GM03348 (cell line): ENCODE data around the gene SHLD1.

Experiments used
- DNase-seq: peaks from one replicate; pipeline ENCODE4 v3.0.0; 2012; ENCODE audit warnings: low spot score

The SHLD1 gene

GRCh38 chr20:5848711-5849505 lies 98.7 kb downstream of the SHLD1 start:
- DNase-seq = peak; percentile 16

DNA sequence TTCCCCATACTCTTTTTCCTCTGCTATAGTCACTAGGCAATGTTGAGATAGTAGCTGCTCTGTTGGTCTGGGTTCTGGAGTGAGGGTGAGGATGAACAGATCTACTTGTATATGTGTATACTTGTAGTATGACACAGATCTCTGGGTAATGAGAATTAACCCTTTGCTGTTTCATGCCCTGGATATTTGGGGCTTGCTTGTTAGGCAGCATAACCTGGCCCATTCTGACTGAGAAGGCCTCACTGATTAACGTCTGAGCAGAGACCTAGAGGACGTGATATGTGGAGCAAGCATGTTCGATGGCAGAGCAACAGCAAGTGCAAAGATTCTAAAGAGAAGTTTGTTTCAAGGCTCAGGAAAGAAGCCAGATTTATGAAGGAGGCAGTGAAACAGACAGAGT lies 105.7 kb downstream of the SHLD1 start:
- DNase-seq = no peak

GRCh38 chr20:5859608-5860007 lies 109.4 kb downstream of the SHLD1 start:
- no peak for DNase-seq

DNA sequence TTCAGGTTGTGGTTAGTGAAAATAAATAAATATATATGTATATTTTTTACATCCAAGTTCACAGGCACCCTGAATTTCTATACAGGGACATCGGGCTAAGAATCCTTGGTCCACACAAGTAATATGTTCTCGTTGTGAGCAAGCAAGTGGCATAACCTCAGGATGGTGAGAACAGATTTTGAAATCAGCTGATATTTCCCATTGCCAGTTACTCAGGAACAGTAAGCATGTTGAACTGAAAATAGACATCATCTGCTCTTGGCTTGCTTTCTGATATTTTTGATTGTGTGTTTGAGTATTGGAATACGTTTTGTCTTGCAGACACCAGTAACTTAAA lies 112.5 kb downstream of the SHLD1 start:
- no peak for DNase-seq

DNA sequence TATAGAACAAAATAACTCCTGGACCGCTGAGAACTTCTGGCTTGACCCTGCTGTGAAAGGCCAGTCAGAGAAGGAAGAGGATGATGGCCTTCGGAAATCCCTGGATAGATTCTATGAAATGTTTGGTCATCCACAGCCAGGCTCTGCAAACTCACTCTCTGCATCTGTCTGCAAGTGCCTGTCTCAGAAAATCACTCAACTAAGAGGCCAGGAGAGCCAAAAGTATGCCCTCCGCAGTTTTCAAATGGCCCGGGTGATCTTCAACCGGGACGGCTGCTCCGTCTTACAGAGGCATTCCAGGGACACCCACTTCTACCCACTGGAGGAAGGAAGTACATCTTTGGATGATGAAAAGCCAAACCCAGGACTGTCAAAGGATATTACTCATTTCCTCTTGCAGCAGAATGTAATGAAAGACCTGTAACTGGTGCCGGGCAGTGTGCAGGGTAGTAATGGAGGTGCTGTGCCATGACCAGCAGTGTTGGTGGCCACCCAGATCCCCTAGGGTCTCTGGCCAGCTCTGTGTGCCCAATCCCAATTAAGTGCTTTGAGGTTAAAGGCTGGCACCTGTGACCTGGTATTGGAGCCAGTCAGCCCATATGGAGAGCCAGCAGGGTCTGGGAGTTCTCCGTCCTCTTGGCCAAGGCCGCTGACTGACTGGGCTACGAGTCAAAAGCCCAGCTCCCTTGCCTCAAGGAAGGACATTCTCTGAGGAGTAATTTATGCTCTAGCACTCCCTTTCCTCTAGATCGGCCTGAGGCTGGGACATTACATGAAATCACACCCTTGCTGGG lies 113.0 kb downstream of the SHLD1 start:
- DNase-seq = peak; percentile 50

DNA sequence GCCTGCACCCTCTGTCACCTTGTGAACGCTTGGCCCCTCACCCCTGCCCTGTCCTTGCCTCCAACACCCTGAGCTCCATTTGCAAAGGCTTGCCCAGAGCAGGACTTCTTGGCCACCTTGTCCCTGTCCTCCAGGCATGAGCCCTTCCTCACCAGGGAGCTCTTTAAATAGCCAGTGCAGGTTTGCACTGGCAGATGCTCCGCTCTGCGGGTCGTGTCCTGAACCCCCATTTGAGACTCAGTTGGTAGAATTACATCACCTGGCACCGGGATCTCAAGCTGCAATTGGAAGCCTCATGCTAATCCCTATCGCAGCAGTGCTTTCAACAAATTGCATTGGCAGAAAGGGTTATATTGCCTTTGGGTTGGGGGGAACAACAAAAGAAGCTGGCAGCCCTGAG lies 114.2 kb downstream of the SHLD1 start:
- no peak for DNase-seq

DNA sequence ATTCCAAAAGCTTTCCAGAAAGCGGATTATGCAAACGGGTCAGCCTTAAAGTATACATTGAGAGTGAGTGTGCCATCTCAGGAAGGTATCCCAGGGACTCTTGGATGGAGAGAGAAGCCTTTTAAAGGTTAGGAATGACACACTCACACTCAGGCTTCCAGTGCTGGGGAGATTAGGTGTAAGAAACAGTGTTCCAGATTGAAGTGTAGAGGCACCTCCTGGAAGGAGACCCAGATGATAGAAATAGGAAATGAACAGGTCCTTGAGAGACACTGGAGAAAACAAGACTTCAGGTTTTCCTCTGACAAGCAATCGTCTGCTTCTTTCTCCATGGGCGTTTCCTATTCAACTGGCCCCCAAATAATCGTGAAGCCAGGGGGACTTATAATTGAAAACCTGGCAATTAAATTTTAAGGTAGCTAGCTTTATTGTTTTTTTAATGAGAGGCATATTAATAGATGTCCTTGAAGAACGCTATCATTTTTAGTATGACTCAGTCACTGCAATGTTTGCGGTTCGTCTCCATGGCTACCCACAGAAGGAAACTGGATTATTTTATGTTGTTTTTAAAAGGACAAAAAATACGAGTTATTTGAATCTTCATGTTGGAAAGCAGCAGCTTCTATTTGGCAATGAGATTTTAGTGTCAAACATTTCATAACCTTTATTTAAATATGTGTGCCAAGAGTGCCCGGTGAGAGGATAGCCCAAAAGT lies 114.8 kb downstream of the SHLD1 start:
- no peak for DNase-seq

DNA sequence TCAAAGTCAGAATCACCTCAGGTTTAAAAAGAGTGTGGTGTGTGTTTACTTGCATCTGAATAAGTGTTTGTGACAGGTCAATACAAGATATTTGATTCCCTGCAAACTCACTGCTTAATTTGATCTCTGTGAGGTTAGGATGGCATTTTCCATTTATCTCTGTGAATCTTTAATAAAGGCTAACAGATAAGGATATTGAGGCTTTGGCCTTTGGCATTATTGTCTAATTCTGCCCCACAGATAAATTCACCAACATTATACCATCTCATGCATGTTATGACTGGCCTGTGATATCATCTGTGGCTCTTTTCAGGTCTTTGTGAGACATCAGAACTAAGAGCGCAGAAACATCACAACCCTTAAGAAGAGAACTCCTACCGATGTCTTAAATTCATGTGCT lies 115.4 kb downstream of the SHLD1 start:
- DNase-seq = no peak

DNA sequence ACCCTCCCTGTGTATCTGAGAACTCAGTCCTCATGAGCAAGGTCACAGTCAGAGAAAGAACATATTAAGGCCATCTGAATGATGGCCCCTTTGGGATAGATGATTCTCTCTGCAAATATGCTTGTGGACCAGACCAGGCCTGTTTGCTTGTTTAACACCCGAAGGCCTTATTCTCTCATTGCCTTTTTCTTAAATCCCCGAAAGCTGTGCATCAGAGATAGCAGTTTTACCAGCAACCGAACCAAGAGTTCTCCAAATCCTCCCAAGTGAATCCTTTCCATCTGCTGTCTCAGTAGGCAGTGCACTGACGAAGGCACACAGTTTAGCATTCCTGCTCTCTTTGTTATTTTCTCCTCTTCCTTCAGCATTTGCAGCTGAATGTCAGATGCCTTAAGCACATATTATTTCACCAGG lies 120.4 kb downstream of the SHLD1 start:
- DNase-seq = no peak

DNA sequence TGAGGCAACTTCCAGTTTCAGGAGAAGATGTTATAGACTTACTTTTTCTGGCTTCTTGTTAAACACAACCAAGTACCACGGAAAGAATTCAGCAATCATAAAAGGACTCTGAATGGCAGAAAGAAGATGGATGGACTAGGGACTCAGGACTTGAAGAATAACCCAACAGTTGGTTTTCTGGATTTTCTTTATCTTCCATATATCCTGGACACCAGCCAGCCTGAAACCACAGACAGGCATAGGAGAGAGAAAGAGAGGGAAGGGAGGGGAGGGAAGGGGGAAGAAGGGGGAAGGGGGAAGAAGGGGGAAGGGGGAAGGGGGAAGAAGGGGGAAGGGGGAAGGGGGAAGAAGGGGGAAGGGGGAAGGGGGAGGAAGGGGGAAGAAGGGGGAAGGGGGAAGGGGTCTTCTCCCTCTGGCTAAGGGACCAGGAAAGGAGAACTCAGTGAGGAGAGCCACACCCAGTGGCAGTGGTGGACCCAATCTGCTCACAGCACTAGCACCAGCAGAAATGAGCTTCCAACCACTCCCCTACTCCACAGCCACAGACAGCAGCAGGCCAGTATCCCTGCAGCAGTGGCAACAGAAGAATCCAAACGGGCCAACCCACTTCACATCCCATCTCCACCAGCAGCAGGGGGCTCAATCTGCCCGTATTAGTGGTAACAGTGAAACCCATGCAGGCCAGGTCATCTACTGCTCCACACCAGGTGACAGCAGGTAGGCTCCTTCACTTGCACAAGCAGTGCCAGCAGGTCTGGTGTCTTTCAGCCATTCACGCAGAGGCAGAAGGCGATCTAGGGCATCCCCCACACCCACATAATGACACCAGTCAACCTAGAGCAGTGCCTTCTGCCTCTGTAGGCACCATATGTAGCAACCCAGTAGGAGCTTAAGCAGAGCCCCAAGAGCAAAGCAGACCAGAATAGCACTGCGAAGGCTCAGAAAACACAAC lies 121.5 kb downstream of the SHLD1 start:
- DNase-seq = no peak

- DNase-seq = no peak
Measured at GRCh38 chr20:5877128-5877527, 126.9 kb downstream of the SHLD1 start.

GRCh38 chr20:5880326-5880725 lies 130.1 kb downstream of the SHLD1 start:
- DNase-seq = no peak

- DNase-seq = no peak
Measured at GRCh38 chr20:5881703-5882102, 131.5 kb downstream of the SHLD1 start.

DNA sequence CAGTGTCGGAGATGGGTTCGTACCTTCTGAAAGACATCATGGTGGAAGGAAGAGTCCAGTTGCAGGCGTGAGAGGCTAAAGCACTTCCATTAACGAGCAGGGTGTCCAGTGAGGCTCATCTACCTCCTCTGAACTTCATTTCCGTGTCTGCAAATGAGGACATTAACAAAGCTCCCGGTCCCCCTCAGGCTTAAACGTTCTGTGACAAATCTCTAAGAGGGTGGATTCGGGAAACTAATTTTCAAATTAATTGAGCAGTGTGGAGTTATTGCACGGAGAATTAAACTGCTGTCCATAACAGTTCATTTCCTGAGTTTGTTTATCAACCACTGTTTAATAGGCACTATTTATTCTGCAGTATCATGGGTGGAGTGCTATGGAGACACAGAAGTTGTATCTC lies 132.0 kb downstream of the SHLD1 start:
- no peak for DNase-seq

- no peak for DNase-seq
Measured at GRCh38 chr20:5884465-5885335, 134.5 kb downstream of the SHLD1 start.

DNA sequence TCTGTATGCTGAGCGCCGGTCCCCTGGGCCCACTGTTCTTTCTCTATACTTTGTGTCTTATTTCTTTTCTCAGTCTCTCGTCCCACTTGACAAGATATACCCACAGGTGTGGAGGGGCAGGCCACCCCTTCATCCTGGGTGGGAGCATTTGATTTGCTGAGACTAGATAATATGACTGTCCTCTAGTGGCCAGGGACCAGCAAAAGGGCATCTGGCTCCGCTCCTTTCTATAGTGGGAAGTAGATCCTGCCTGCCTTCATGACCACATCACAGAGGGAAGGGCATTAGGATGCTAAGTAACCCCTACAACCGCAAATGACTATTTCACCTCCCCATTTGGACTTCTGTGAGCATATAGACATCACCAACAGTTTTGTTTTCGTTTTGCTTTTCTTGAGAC lies 135.7 kb downstream of the SHLD1 start:
- DNase-seq = no peak

DNA sequence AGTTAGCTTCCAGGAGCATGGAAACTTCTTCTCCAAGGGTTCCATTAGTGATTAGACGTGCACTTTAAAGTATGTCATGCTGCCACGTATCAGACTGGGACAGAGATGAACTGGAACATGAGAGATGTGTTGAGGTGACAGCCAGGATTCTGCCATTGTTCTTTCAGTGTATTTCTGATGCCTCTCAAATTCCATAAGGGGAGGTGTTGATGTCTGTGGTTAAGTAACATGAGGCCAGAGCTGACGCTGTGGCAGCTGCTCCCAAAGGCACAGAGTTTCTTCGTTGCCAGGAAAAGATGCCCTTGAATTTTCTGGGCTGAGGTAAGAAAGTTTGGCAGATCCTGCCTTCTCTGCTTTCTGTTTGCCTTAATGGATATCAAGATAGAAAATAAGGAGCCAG lies 136.6 kb downstream of the SHLD1 start:
- no peak for DNase-seq

DNA sequence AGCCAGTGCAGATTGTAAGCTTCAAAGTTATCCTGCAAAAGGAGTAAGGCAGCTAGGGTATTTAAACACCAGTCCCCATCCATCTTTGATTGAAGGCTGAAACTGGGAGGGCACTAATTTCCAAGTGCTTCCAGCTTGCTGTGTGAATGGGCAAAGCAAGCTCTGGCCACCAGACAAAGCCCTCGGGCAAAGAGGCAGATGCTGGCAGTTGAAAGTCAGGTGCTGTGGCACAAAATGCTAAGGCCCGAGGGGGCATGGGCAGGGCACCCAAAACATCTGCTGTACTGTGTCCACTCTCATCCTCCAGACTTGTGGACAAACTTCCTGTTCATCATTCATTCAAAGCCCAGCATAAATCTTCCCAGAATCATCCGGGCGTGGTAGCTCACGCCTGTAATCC lies 137.2 kb downstream of the SHLD1 start:
- no peak for DNase-seq

DNA sequence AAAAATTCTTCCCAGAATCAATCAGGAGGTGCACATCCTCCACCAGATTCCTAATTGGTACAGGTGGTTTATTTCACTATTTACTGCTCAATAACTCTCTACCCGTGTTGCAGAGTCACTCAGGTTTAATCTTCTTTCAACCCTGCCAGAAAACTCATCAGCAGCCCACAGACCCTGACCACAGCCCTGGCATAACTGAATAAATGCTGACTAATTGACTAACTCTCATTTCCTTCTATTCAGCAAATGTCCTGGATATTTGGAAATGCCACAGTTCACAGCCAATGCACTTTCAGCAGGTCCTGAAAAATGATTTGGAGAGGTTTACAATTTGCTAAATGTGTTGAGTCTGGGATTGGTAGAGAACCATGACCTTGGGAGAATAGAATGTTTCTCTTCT lies 137.8 kb downstream of the SHLD1 start:
- no peak for DNase-seq

GRCh38 chr20:5890773-5891441 lies 140.7 kb downstream of the SHLD1 start:
- no peak for DNase-seq
